Liver (tissue), 3 donors: ENCODE results near the gene RNFT1.

Experiments
- GABPA ChIP-seq, 2 donors: IDR thresholded peaks in 1 of 2; conservative IDR thresholded peaks in 1 of 2; 2 replicates each; pipeline ENCODE4 v1.6.1; 2016; ENCODE audit warnings: antibody characterized with exemption in 2 of 2, mild to moderate bottlenecking in 1 of 2, moderate library complexity in 1 of 2
- JUND ChIP-seq, 2 donors: IDR thresholded peaks; 2 replicates each; pipeline ENCODE4 v1.6.1; 2016; ENCODE audit warnings: antibody characterized with exemption in 2 of 2
- SP1 ChIP-seq: IDR thresholded peaks from 2 replicates; pipeline ENCODE4 v1.6.1; 2018; ENCODE audit warnings: antibody characterized with exemption, mild to moderate bottlenecking
- TAF1 ChIP-seq: conservative IDR thresholded peaks from 2 replicates; pipeline ENCODE4 v1.6.1; 2016; ENCODE audit warnings: antibody characterized with exemption, mild to moderate bottlenecking
- TF ChIP-seq, protein P1 (sequence below): fragments of 150-350 bp; IDR thresholded peaks from 2 replicates; pipeline ENCODE4 v1.5.1; 2017; ENCODE audit warnings: improper control_type of control experiment, low read depth, low read length; ENCODE audit not compliant: missing input control
- donor health status: healthy.
- donor health status: healthy.

DNA sequence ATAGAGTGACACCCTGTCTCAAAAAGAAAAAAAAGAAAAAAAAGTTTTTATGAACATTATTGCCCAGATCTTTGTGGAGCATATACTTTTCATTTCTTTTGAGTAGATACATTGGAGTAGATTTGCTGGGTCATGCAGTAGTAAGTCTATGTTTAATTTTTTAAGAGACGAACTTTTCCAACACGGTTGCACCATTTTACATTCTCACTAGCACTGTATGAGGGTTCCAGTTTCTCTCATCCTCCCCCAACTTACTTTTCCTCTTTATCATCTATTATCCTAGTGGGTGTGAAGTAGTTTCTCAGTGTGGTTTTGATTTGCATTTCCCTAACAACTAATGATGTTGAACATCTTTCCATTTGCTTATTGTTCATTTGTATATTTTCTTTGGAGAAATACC, 61.1 kb downstream of the RNFT1 start:
- TF ChIP-seq, protein P1, sequence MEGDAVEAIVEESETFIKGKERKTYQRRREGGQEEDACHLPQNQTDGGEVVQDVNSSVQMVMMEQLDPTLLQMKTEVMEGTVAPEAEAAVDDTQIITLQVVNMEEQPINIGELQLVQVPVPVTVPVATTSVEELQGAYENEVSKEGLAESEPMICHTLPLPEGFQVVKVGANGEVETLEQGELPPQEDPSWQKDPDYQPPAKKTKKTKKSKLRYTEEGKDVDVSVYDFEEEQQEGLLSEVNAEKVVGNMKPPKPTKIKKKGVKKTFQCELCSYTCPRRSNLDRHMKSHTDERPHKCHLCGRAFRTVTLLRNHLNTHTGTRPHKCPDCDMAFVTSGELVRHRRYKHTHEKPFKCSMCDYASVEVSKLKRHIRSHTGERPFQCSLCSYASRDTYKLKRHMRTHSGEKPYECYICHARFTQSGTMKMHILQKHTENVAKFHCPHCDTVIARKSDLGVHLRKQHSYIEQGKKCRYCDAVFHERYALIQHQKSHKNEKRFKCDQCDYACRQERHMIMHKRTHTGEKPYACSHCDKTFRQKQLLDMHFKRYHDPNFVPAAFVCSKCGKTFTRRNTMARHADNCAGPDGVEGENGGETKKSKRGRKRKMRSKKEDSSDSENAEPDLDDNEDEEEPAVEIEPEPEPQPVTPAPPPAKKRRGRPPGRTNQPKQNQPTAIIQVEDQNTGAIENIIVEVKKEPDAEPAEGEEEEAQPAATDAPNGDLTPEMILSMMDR: no peak
- TF ChIP-seq SP1 (no peak), JUND (IDR thresholded peaks at IDR 0.05) (no peak), GABPA (IDR thresholded peaks at IDR 0.05 in 1 of 2, conservative IDR thresholded peaks at IDR 0.05 in 1 of 2) (no peak), TAF1 (no peak)
